ENCODE data around the gene PDRG1.

Gene PDRG1

GRCh38 chr20:31962761-31963160, 10.9 kb upstream of the PDRG1 start:
- H3K36me3 ChIP-seq (ENCODE audit: low read depth): no peaks in the 10 kb centered on the region
- no peak for DNase-seq (ENCODE audit: low spot score)
- TF ChIP-seq CTCF (IDR thresholded peaks at IDR 0.05; ENCODE audit: poor library complexity, severe bottlenecking): no peak
- ATAC-seq (ENCODE audit: low read depth): no peak
- H3K4me1 ChIP-seq (ENCODE audit: insufficient read depth, poor library complexity, severe bottlenecking): no peaks in the 10 kb centered on the region
- H3K9me3 ChIP-seq (ENCODE audit: severe bottlenecking): no peaks in the 10 kb centered on the region
- no peak overlapping the region for H3K4me3 ChIP-seq (ENCODE audit: severe bottlenecking)
- H3K27me3 ChIP-seq (ENCODE audit: insufficient read depth, poor library complexity, severe bottlenecking): peaks cover 69% of the 10 kb centered on the region
- no peak overlapping the region for H3K27ac ChIP-seq (ENCODE audit: poor library complexity, severe bottlenecking)

DNA sequence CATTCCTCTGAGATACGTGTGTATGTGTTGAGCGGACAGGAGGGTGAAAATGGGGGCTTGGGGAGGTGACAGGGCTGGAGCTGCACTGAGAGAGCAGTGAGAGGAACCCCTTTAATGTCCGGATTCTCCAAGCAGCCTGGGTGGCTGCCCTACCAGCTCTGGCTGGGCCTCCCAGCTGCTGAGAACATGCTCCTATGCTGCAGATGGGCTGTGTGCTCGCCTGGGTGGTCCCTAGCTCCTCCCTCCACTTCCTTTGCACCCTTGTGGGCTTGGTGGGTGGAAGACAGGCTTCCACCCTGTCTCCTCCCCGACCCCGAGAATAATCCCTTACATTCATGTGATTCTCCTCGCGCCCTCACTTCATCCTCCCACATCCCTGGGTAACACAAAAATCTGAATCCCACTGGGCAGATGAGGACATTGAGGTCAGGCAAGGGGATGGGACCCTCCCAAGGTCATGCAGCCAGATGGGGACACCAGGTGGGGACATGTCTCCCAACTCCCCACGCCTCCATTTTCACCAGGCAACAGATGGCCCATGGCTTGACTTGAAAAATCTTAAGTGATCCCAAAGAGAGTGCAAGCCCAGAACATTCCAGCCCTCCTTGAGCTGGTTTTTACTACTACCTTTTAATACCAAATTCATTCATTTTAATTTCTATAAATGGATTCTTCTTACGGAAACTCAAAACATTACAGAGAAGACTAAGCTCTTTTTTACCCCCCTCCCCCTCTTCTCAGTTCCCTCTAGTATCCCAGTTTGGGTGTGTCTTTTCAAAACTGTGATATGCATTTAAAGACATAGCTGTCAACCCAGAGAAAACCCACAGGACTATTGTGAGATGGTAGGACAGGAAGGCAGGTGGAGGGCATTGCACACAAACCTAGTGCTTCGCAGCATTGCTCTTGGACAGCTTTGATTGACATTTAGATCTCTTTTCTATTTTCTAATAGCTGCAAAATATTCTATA, 5.0 kb upstream of the PDRG1 start:
- Histone ChIP-seq H3K27me3 (ENCODE audit: insufficient read depth, poor library complexity, severe bottlenecking) (peaks cover 19% of the 10 kb centered on the region), H3K36me3 (ENCODE audit: low read depth) (no peaks in the 10 kb centered on the region)
- DNase-seq (ENCODE audit: low spot score): no peak

DNA sequence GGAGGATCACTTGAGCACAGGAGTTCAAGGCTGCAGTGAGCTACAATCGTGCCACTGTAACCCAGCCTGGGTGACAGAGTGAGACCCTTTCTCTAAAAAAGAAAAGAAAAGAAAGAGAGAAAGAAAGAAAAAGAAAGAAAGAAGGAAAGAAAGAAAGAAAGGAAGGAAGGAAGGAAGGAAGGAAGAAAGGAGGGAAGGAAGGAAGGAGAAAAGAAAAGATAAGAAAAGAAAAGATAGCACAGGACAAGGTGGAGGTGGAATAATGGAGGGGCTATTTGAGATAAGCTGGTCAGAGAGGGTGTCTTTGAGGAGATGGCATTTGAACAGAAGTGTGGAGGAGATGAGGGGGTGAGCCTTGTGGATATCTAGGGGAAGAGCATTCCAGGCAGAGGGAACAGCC, 2.7 kb upstream of the PDRG1 start:
- H3K36me3 ChIP-seq (ENCODE audit: low read depth): peaks cover 12% of the 10 kb centered on the region
- no peaks in the 10 kb centered on the region for H3K9me3 ChIP-seq (ENCODE audit: severe bottlenecking)
- no peak for TF ChIP-seq CTCF (IDR thresholded peaks at IDR 0.05; ENCODE audit: poor library complexity, severe bottlenecking)
- H3K4me1 ChIP-seq (ENCODE audit: insufficient read depth, poor library complexity, severe bottlenecking): no peaks in the 10 kb centered on the region
- no peak overlapping the region for H3K4me3 ChIP-seq (ENCODE audit: severe bottlenecking)
- DNase-seq (ENCODE audit: low spot score) (no peak), ATAC-seq (ENCODE audit: low read depth) (no peak)
- H3K27ac ChIP-seq (ENCODE audit: poor library complexity, severe bottlenecking): no peak overlapping the region
- H3K27me3 ChIP-seq (ENCODE audit: insufficient read depth, poor library complexity, severe bottlenecking): peaks cover 11% of the 10 kb centered on the region

More for the DNA sequence above, 5.0 kb upstream of the PDRG1 start:
- H3K27ac ChIP-seq (ENCODE audit: poor library complexity, severe bottlenecking): no peak overlapping the region
- no peak for ATAC-seq (ENCODE audit: low read depth)
- H3K4me1 ChIP-seq (ENCODE audit: insufficient read depth, poor library complexity, severe bottlenecking): no peaks in the 10 kb centered on the region
- no peaks in the 10 kb centered on the region for H3K9me3 ChIP-seq (ENCODE audit: severe bottlenecking)
- no peak for TF ChIP-seq CTCF (IDR thresholded peaks at IDR 0.05; ENCODE audit: poor library complexity, severe bottlenecking)
- H3K4me3 ChIP-seq (ENCODE audit: severe bottlenecking): no peak overlapping the region

DNA sequence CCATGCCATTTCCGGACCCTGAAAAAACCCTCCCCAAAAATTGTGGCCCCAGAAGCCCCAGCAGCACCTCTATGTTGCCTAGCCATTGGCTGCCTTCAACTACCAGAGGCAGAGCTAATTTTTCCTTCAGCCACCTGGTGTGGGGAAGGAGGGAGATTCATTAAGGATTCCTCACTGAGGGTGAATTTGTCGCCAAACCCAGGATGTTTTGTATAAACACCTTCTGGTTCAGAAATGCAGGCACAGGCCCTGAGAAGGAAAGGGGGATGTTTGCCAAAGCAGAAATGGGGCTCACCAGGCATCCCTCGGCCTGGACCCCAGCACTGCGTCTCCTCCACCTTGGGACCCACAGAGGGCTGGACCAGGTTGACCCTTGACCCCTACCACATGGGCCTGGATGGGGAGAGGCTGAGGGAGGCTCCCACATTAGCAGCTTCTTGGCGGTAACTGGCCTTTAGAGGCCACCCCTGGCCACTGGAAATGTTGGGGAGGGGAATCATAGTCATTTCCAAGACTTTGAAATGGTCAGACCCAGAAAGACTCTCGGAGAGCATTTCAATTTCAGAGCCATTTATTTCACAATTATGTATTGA, 1.8 kb upstream of the PDRG1 start:
- H3K27me3 ChIP-seq (ENCODE audit: insufficient read depth, poor library complexity, severe bottlenecking): peaks cover 11% of the 10 kb centered on the region
- no peak for TF ChIP-seq CTCF (IDR thresholded peaks at IDR 0.05; ENCODE audit: poor library complexity, severe bottlenecking)
- DNase-seq (ENCODE audit: low spot score) (no peak), ATAC-seq (ENCODE audit: low read depth) (no peak)
- no peaks in the 10 kb centered on the region for H3K9me3 ChIP-seq (ENCODE audit: severe bottlenecking)
- peaks cover 20% of the 10 kb centered on the region for H3K36me3 ChIP-seq (ENCODE audit: low read depth)
- no peaks in the 10 kb centered on the region for H3K4me1 ChIP-seq (ENCODE audit: insufficient read depth, poor library complexity, severe bottlenecking)
- H3K4me3 ChIP-seq (ENCODE audit: severe bottlenecking): no peak overlapping the region
- H3K27ac ChIP-seq (ENCODE audit: poor library complexity, severe bottlenecking): no peak overlapping the region

GRCh38 chr20:31951203-31951529, 680 bp downstream of the PDRG1 start:
- Histone ChIP-seq H3K27me3 (ENCODE audit: insufficient read depth, poor library complexity, severe bottlenecking) (no peaks in the 10 kb centered on the region), H3K36me3 (ENCODE audit: low read depth) (peaks cover 45% of the 10 kb centered on the region), H3K4me3 (ENCODE audit: severe bottlenecking) (peak overlapping the region; percentile 68), H3K27ac (ENCODE audit: poor library complexity, severe bottlenecking) (no peak overlapping the region), H3K9me3 (ENCODE audit: severe bottlenecking) (no peaks in the 10 kb centered on the region), H3K4me1 (ENCODE audit: insufficient read depth, poor library complexity, severe bottlenecking) (no peaks in the 10 kb centered on the region)
- no peak for TF ChIP-seq CTCF (IDR thresholded peaks at IDR 0.05; ENCODE audit: poor library complexity, severe bottlenecking)
- no peak for ATAC-seq (ENCODE audit: low read depth)
- no peak for DNase-seq (ENCODE audit: low spot score)
